WTC11 (cell line): Measurements from ENCODE around the gene MEGF6.

Source experiments
- AFF4 ChIP-seq: sonication (generic); formaldehyde crosslinking; IDR thresholded peaks from 2 replicates; pipeline ENCODE4 v1.8.1; 2023; ENCODE audit warnings: mild to moderate bottlenecking, missing genetic modification reagents, borderline replicate concordance
- ARID4B ChIP-seq: sonication (generic); formaldehyde crosslinking; IDR thresholded peaks from 2 replicates; pipeline ENCODE4 v1.8.0; 2023; ENCODE audit warnings: missing genetic modification reagents, mild to moderate bottlenecking, borderline replicate concordance
- ATF1 ChIP-seq: sonication (generic); formaldehyde crosslinking; IDR thresholded peaks from 2 replicates; pipeline ENCODE4 v1.8.1; 2023; ENCODE audit warnings: mild to moderate bottlenecking, moderate library complexity, missing genetic modification reagents
- CTCF ChIP-seq: fragments of 200-600 bp; IDR thresholded peaks from 2 replicates; pipeline ENCODE4 v1.8.0; 2022; ENCODE audit warnings: antibody characterized with exemption
- ELF4 ChIP-seq: sonication (generic); formaldehyde crosslinking; IDR thresholded peaks from 2 replicates; pipeline ENCODE4 v1.8.1; 2022; ENCODE audit warnings: low read depth, mild to moderate bottlenecking, moderate library complexity, missing genetic modification reagents
- ZNF263 ChIP-seq: sonication (generic); formaldehyde crosslinking; IDR thresholded peaks from 2 replicates; pipeline ENCODE4 v1.8.1; 2022; ENCODE audit warnings: low read depth, mild to moderate bottlenecking, moderate library complexity, missing genetic modification reagents
- TF ChIP-seq, protein P1 (sequence below): sonication (generic); formaldehyde crosslinking; IDR thresholded peaks from 2 replicates; pipeline ENCODE4 v1.8.1; 2022; ENCODE audit warnings: low read depth, missing genetic modification reagents, borderline replicate concordance
- TF ChIP-seq, protein P2 (sequence below): sonication (generic); formaldehyde crosslinking; IDR thresholded peaks from 2 replicates; pipeline ENCODE4 v1.8.0; 2022; ENCODE audit warnings: missing genetic modification reagents
- TF ChIP-seq, protein P3 (sequence below): sonication (generic); formaldehyde crosslinking; IDR thresholded peaks from 2 replicates; pipeline ENCODE4 v1.8.0; 2023; ENCODE audit warnings: missing genetic modification reagents
- TF ChIP-seq, protein P4 (sequence below): sonication (generic); formaldehyde crosslinking; IDR thresholded peaks from 2 replicates; pipeline ENCODE4 v1.8.1; 2023; ENCODE audit warnings: mild to moderate bottlenecking, missing genetic modification reagents
- TF ChIP-seq, protein P5 (sequence below): sonication (generic); formaldehyde crosslinking; IDR thresholded peaks from 2 replicates; pipeline ENCODE4 v1.8.0; 2022; ENCODE audit warnings: mild to moderate bottlenecking, missing genetic modification reagents

DNA sequence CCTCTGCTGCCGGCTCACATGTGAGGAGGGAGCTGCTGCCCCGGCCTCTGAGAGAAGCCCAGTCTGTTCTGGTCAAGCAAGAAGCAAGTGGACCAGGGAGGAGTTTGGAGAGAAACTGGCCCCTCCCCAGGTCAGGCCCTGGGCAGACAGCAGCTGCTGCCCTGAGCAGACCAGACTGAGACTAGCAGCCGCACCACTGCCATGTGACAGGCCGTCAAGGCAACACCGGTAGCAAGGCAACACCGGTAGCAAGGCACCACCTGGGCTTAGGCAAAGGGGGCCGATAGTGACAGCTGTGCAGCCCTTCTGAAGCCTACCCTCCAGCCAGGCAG lies 106.5 kb downstream of the MEGF6 start:
- TF ChIP-seq, protein P1, sequence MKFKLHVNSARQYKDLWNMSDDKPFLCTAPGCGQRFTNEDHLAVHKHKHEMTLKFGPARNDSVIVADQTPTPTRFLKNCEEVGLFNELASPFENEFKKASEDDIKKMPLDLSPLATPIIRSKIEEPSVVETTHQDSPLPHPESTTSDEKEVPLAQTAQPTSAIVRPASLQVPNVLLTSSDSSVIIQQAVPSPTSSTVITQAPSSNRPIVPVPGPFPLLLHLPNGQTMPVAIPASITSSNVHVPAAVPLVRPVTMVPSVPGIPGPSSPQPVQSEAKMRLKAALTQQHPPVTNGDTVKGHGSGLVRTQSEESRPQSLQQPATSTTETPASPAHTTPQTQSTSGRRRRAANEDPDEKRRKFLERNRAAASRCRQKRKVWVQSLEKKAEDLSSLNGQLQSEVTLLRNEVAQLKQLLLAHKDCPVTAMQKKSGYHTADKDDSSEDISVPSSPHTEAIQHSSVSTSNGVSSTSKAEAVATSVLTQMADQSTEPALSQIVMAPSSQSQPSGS, result no peak
- no peak for TF ChIP-seq CTCF
- no peak for TF ChIP-seq ELF4 (CRISPR knock-in tag)
- TF ChIP-seq, protein P2, sequence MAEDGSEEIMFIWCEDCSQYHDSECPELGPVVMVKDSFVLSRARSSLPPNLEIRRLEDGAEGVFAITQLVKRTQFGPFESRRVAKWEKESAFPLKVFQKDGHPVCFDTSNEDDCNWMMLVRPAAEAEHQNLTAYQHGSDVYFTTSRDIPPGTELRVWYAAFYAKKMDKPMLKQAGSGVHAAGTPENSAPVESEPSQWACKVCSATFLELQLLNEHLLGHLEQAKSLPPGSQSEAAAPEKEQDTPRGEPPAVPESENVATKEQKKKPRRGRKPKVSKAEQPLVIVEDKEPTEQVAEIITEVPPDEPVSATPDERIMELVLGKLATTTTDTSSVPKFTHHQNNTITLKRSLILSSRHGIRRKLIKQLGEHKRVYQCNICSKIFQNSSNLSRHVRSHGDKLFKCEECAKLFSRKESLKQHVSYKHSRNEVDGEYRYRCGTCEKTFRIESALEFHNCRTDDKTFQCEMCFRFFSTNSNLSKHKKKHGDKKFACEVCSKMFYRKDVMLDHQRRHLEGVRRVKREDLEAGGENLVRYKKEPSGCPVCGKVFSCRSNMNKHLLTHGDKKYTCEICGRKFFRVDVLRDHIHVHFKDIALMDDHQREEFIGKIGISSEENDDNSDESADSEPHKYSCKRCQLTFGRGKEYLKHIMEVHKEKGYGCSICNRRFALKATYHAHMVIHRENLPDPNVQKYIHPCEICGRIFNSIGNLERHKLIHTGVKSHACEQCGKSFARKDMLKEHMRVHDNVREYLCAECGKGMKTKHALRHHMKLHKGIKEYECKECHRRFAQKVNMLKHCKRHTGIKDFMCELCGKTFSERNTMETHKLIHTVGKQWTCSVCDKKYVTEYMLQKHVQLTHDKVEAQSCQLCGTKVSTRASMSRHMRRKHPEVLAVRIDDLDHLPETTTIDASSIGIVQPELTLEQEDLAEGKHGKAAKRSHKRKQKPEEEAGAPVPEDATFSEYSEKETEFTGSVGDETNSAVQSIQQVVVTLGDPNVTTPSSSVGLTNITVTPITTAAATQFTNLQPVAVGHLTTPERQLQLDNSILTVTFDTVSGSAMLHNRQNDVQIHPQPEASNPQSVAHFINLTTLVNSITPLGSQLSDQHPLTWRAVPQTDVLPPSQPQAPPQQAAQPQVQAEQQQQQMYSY, result no peak
- TF ChIP-seq AFF4 (CRISPR knock-in tag), result no peak
- TF ChIP-seq, protein P3, sequence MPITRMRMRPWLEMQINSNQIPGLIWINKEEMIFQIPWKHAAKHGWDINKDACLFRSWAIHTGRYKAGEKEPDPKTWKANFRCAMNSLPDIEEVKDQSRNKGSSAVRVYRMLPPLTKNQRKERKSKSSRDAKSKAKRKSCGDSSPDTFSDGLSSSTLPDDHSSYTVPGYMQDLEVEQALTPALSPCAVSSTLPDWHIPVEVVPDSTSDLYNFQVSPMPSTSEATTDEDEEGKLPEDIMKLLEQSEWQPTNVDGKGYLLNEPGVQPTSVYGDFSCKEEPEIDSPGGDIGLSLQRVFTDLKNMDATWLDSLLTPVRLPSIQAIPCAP (CRISPR knock-in tag), result no peak
- no peak for TF ChIP-seq ZNF263 (CRISPR knock-in tag)
- TF ChIP-seq, protein P4, sequence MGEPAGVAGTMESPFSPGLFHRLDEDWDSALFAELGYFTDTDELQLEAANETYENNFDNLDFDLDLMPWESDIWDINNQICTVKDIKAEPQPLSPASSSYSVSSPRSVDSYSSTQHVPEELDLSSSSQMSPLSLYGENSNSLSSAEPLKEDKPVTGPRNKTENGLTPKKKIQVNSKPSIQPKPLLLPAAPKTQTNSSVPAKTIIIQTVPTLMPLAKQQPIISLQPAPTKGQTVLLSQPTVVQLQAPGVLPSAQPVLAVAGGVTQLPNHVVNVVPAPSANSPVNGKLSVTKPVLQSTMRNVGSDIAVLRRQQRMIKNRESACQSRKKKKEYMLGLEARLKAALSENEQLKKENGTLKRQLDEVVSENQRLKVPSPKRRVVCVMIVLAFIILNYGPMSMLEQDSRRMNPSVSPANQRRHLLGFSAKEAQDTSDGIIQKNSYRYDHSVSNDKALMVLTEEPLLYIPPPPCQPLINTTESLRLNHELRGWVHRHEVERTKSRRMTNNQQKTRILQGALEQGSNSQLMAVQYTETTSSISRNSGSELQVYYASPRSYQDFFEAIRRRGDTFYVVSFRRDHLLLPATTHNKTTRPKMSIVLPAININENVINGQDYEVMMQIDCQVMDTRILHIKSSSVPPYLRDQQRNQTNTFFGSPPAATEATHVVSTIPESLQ, result no peak
- TF ChIP-seq, protein P5, sequence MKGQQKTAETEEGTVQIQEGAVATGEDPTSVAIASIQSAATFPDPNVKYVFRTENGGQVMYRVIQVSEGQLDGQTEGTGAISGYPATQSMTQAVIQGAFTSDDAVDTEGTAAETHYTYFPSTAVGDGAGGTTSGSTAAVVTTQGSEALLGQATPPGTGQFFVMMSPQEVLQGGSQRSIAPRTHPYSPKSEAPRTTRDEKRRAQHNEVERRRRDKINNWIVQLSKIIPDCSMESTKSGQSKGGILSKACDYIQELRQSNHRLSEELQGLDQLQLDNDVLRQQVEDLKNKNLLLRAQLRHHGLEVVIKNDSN (CRISPR knock-in tag), result no peak
- no peak for TF ChIP-seq ATF1
- TF ChIP-seq ARID4B (CRISPR knock-in tag), result no peak
